Stimulated activated CD4-positive, alpha-beta T cell treated with anti-CD3 and anti-CD28 coated beads, Interleukin-12 subunit alpha, Interleukin-12 subunit beta, amount 100 ng/mL, for 4 hours (primary cell): Measurements from ENCODE around the gene GZMM.

Source experiments
- DNase-seq: peaks from one replicate; pipeline ENCODE4 v3.0.0-alpha.2; 2020

Gene GZMM

DNA sequence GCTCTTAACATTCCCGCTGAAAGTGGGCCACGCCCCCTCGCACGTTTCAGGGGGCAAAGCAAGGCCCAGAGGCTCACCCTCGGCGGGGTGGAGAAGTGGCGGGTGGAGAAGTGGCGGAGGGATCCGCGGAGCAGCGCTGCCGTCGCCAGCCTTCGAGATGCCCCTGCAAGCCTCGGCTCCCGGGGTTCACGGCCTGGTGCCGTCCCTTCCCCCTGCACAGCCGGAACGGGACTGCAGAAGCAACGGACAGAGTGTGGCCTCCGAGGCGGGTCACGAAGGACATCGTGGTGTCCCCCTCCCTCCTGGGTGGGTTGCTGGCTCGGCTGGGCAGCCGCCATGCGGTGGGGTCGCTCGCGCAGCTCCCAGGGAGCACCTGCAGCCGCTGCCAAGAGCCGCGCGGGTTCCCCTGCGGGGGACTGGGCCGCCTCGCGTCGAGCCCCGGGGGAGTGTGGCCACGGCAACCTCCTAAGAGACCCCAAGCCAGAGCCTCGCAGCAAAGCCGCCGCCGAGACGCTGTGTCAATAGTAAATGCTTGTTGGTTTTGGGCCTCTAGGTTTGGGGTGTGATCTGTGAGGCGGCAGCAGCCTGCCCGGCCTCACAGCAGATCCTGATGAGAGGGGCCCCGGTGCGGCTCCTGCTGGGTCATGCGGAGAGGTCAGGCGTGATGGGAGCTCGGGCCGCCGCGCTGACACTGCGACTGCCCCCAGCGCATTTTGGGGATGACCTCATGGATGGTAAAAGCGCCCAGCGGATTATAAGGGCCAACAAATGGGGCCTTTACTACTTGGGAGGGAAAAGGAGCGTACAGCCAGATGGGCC, 31.1 kb upstream of the GZMM start:
- no peak for DNase-seq

GRCh38 chr19:513368-514165, 30.3 kb upstream of the GZMM start:
- DNase-seq = no peak

DNA sequence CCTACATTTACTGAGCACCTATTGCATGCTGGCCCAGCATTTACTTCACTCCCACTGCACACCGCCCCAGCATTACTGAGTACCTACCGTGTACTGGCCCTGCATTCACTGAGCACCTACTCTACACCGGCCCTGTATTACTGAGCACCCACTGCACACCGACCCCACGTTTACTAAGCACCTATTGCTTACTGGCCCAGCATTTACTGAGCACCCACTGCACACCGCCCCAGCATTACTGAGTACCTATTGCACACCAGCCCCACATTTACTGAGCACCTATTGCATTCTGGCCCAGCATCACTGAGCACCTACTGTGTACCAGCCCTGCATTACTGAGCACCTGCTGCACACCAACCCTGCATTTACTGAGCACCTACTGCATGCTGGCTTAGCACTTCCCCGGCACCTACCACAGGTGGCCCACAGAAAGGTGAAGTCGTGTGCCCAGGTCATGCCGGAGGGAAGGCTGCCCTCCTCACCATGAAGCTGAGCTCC, 29.6 kb upstream of the GZMM start:
- no peak for DNase-seq

DNA sequence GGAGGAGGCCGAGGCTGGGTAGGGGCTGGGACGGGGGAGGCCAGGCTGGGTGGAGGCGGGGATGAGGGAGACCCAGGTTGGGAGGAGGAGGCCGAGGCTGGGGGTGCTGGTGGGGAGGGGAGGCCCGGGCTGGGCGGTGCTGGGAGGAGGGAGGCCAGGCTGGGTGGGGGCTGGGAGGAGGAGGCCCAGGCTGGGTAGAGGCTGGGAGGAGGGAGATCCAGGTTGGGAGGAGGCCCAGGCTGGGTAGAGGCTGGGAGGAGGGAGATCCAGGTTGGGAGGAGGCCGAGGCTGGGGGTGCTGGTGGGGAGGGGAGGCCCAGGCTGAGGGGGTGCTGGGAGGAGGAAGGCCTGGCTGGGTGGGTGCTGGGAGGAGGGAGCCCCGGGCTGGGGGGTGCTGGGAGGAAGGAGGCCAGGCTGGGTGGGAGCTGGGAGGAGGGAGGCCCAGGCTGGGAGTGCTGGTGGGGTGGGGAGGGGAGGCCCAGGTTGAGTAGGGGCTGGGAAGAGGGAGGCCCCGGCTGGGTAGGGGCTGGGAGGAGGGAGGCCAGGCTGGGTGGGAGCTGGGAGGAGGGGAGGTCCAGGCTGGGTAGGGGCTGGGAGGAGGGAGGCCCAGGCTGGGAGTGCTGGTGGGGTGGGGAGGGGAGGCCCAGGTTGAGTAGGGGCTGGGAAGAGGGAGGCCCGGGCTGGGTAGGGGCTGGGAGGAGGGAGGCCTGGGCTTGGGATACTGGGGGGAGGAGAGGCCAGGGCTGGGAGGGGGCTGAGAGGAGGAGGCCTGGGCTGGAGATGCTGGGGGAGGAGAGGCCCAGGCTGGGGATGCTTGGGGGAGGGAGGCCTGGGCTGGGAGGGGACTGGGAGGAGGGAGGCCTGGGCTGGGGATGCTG, 25.9 kb upstream of the GZMM start:
- DNase-seq = no peak

- DNase-seq = peak; percentile 63
Observed at GRCh38 chr19:518598-519231, 25.1 kb upstream of the GZMM start.

DNA sequence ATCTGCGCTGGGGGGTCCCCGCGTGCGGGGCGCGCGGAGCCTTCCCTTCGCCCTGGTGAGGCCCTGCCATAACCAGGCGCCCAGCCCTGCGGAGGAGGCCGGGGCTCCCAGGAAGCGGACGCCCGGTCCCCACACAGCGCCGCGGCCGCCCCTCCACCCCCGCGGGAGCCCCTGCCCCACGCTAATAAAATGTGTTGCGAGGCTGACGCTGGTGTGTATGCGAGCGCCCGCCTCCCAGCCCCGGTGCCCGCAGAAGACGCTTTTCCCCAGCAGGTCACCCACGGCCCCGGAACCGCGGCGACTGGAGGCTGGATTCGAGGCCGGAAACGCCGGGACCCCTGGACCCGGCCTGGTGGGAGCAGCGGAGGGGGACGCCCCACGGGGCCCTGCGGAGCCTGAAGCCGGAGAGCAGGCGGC, 24.4 kb upstream of the GZMM start:
- DNase-seq = no peak

GRCh38 chr19:522726-523125, 21.1 kb upstream of the GZMM start:
- no peak for DNase-seq

DNA sequence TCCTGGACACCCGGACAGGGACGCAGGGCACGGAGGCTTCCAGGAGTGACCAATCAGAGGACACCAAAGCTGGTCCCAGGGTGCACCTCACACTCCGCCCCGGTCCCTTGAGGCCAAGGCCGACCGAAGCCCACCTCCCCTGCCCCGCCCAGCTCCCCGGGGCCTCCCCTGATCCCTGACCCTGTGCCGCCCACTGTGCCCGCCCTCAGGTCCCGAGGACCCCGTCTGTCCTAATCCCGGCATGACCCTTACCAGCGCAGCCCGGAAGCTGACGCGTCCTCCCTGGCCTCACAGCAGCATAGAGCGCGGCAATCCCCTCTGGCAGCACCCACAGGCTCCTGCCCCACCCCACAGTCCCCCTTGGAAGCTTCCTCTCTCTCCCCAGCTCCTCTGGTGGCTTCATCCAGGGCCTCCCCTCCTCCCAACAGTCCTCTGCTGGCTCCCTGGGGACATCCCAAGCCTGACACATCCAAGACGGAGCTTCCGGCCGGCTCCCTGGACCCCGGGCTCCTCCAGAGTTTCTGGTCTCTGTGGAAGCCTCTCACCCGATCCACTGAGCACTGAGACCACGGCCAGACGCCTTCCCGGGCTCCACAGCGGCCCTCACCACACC, 19.7 kb upstream of the GZMM start:
- DNase-seq = no peak

- DNase-seq = no peak
Observed at GRCh38 chr19:525029-525428, 18.8 kb upstream of the GZMM start.

GRCh38 chr19:525857-526419, 17.9 kb upstream of the GZMM start:
- DNase-seq = no peak

- no peak for DNase-seq
Observed at GRCh38 chr19:530134-531008, 13.5 kb upstream of the GZMM start.

- peak; percentile 89 for DNase-seq
Observed at GRCh38 chr19:531009-531752, 12.7 kb upstream of the GZMM start.

- DNase-seq = no peak
Observed at GRCh38 chr19:531753-532560, 11.9 kb upstream of the GZMM start, which contains the start of gene CDC34. Gene CDC34 (plus strand): TSS chr19:531760. CDS start chr19:531932, 172 bp downstream.

GRCh38 chr19:532561-533363, 11.1 kb upstream of the GZMM start:
- no peak for DNase-seq

DNA sequence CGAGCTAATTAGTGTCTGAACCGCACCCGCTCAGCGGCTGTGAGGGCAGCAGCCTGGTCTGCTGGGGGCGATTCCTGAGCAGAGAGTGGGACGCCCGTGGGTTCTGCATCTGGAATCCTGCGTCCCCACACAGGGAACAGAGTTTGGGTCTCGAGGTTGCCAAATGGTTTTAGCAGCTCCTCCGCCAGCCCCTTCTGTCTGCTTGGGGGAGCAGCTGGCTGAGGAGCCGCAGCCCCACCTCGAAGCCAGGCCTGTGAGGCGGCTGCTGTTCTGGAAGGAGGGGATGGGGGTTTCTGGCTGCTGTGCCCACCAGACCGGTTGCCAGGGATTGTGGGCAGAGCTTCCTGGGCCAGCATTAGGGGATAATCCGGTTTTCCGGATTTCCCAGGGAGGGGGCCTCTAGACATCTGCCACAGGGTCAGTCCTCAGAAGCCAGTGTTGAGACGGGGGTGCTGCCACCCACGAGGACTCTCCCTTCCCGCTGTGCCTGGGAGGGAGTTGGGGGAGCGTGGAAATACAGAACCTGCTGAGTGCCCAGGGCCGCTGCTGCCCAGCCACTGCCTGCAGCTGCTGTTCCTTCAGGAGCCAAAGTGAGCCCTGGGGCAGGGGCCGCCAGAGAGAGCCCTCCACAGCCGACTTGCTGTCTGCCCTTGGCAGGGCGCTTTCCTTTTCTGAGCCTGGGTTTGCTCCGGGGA, 10.3 kb upstream of the GZMM start:
- DNase-seq = no peak

DNA sequence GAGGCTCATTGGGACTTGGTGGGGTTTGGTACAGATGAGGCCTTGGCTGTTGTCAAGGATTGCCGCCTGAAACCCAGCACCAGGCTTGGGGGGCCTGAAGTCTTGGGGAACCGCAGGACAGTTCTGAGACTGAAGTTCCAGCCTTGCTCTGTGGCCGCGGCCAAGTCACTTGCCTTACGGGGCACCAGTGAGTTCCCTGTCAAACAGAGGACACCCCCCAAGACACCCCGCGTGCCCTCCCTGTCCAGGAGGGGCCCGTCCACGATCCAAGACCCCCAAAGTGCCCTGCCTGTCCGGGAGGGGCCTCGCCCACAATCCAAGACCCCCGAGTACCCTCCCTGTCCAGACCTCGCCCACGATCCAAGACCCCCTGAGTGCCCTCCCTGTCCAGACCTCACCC, 9.8 kb upstream of the GZMM start:
- DNase-seq = no peak
